Duodenal mucosa (tissue), 2 donors: ENCODE measurements around the gene HIGD1A.

Experiments used
- H3K27ac ChIP-seq: one replicate; pipeline ENCODE4 v1.7.0; 2013; ENCODE audit warnings: low read depth, low read length
- H3K27me3 ChIP-seq, 2 donors: one replicate each; pipeline ENCODE4 v1.7.0; 2013; ENCODE audit warnings: low read length in 2 of 2, control low read depth in 1 of 2; ENCODE audit not compliant: insufficient read depth in 2 of 2, control insufficient read depth in 1 of 2
- H3K36me3 ChIP-seq, 2 donors: one replicate each; pipeline ENCODE4 v1.7.0; 2013; ENCODE audit warnings: low read length in 2 of 2, control low read depth in 1 of 2; ENCODE audit not compliant: insufficient read depth in 2 of 2, control insufficient read depth in 1 of 2
- H3K4me1 ChIP-seq, 2 donors: one replicate each; pipeline ENCODE4 v1.7.0; 2013; ENCODE audit warnings: low read length in 2 of 2, control low read depth in 1 of 2; ENCODE audit not compliant: insufficient read depth in 2 of 2, control insufficient read depth in 1 of 2
- H3K4me3 ChIP-seq, 2 donors: one replicate each; pipeline ENCODE4 v1.7.0; 2013; ENCODE audit warnings: low read length in 2 of 2, low read depth in 1 of 2
- H3K9ac ChIP-seq, 2 donors: one replicate each; pipeline ENCODE4 v1.7.0; 2013; ENCODE audit warnings: low read length in 2 of 2, low read depth in 1 of 2
- H3K9me3 ChIP-seq, 2 donors: one replicate each; pipeline ENCODE4 v1.7.0; 2013; ENCODE audit warnings: low read length in 2 of 2, control low read depth in 1 of 2; ENCODE audit not compliant: control insufficient read depth in 1 of 2

The HIGD1A gene

GRCh38 chr3:42829628-42830436 is 25.5 kb upstream of the HIGD1A start:
- Histone ChIP-seq H3K36me3 (no peaks in the 10 kb centered on the region), H3K4me1 (peaks cover 12 to 15% of the 10 kb centered on the region in 2 donors), H3K4me3 (no peak overlapping the region), H3K27me3 (no peaks in the 10 kb centered on the region), H3K27ac (no peak overlapping the region), H3K9me3 (no peaks in the 10 kb centered on the region), H3K9ac (no peak overlapping the region)

GRCh38 chr3:42829083-42829627 is 24.9 kb upstream of the HIGD1A start:
- Histone ChIP-seq H3K36me3 (no peaks in the 10 kb centered on the region), H3K27ac (no peak overlapping the region), H3K27me3 (no peaks in the 10 kb centered on the region), H3K9me3 (no peaks in the 10 kb centered on the region), H3K4me1 (peaks cover 12 to 15% of the 10 kb centered on the region in 2 donors), H3K9ac (no peak overlapping the region), H3K4me3 (no peak overlapping the region)

- Histone ChIP-seq H3K27me3 (no peaks in the 10 kb centered on the region), H3K9ac (no peak overlapping the region), H3K27ac (no peak overlapping the region), H3K36me3 (no peaks in the 10 kb centered on the region), H3K9me3 (no peaks in the 10 kb centered on the region), H3K4me3 (no peak overlapping the region), H3K4me1 (peaks cover 12 to 15% of the 10 kb centered on the region in 2 donors)
Measured at GRCh38 chr3:42827654-42828053, 23.4 kb upstream of the HIGD1A start.

- no peak overlapping the region for H3K27ac ChIP-seq
- H3K36me3 ChIP-seq: no peaks in the 10 kb centered on the region
- no peak overlapping the region for H3K9ac ChIP-seq
- H3K4me1 ChIP-seq: peaks cover 12 to 15% of the 10 kb centered on the region in 2 donors
- no peak overlapping the region for H3K4me3 ChIP-seq
- H3K9me3 ChIP-seq: no peaks in the 10 kb centered on the region
- H3K27me3 ChIP-seq: no peaks in the 10 kb centered on the region
Measured at GRCh38 chr3:42827023-42827422, 22.7 kb upstream of the HIGD1A start.

- Histone ChIP-seq H3K27me3 (no peaks in the 10 kb centered on the region), H3K9ac (no peak overlapping the region), H3K4me3 (no peak overlapping the region), H3K27ac (no peak overlapping the region), H3K9me3 (no peaks in the 10 kb centered on the region), H3K4me1 (peaks cover 12 to 15% of the 10 kb centered on the region in 2 donors), H3K36me3 (no peaks in the 10 kb centered on the region)
Measured at GRCh38 chr3:42826141-42826540, 21.9 kb upstream of the HIGD1A start.

GRCh38 chr3:42823351-42823750 is 19.1 kb upstream of the HIGD1A start:
- Histone ChIP-seq H3K4me1 (peaks cover 4 to 8% of the 10 kb centered on the region in 2 donors), H3K9ac (no peak overlapping the region), H3K27ac (no peak overlapping the region)

GRCh38 chr3:42822828-42823227 is 18.5 kb upstream of the HIGD1A start:
- no peaks in the 10 kb centered on the region for H3K36me3 ChIP-seq
- H3K4me3 ChIP-seq: no peak overlapping the region
- H3K27me3 ChIP-seq: no peaks in the 10 kb centered on the region
- H3K9me3 ChIP-seq: no peaks in the 10 kb centered on the region
- H3K27ac ChIP-seq: no peak overlapping the region
- H3K9ac ChIP-seq: no peak overlapping the region
- peaks cover 3 to 8% of the 10 kb centered on the region in 2 donors for H3K4me1 ChIP-seq

More at GRCh38 chr3:42823351-42823750, 19.1 kb upstream of the HIGD1A start:
- Histone ChIP-seq H3K4me3 (no peak overlapping the region), H3K36me3 (no peaks in the 10 kb centered on the region), H3K27me3 (no peaks in the 10 kb centered on the region), H3K9me3 (no peaks in the 10 kb centered on the region)

- H3K4me1 ChIP-seq: peaks cover 3% of the 10 kb centered on the region in 2 donors
- no peak overlapping the region for H3K4me3 ChIP-seq
- H3K36me3 ChIP-seq: no peaks in the 10 kb centered on the region
- no peaks in the 10 kb centered on the region for H3K27me3 ChIP-seq
- no peak overlapping the region for H3K9ac ChIP-seq
- no peak overlapping the region for H3K27ac ChIP-seq
- H3K9me3 ChIP-seq: no peaks in the 10 kb centered on the region
Measured at GRCh38 chr3:42820746-42821051, 16.4 kb upstream of the HIGD1A start.

GRCh38 chr3:42819351-42819965 is 15.2 kb upstream of the HIGD1A start:
- Histone ChIP-seq H3K9me3 (no peaks in the 10 kb centered on the region), H3K36me3 (no peaks in the 10 kb centered on the region), H3K4me1 (peaks cover 3 to 15% of the 10 kb centered on the region in 2 donors), H3K9ac (no peak overlapping the region), H3K27me3 (no peaks in the 10 kb centered on the region), H3K4me3 (no peak overlapping the region), H3K27ac (no peak overlapping the region)

GRCh38 chr3:42815826-42816225 is 11.5 kb upstream of the HIGD1A start:
- peaks cover 3 to 16% of the 10 kb centered on the region in 2 donors for H3K4me1 ChIP-seq
- no peaks in the 10 kb centered on the region for H3K36me3 ChIP-seq
- no peaks in the 10 kb centered on the region for H3K9me3 ChIP-seq
- no peak overlapping the region for H3K9ac ChIP-seq
- no peak overlapping the region for H3K27ac ChIP-seq
- H3K4me3 ChIP-seq: no peak overlapping the region
- H3K27me3 ChIP-seq: no peaks in the 10 kb centered on the region
